ENCODE measurements around the gene GNAI1.
A peak's percentile ranks its signal among the peaks of the same experiment; 100 is the strongest.

GNAI1 gene

DNA sequence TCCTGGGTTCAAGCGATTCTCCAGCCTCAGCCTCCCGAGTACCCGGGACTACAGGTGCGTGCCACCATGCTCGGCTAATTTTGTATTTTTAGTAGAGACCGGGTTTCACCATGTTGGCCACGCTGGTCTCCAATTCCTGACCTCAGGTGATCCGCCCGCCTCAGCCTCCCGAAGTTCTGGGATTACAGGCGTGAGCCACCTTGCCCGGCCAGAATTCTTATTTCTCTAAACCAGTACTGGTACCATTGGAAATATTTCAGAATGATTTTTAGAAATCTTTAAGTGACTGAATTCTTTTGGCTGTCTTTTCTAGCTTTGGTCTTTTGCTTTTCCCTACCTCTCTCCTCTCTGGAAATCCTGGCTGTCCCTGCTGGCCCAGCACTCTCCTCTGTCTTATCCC lies 2.8 kb downstream of the GNAI1 start:
- no peak for DNase-seq
- Histone ChIP-seq H3K9me3 (no peaks in the 10 kb centered on the region), H3K27ac (peak overlapping the region in 1 of 2 donors; percentile 6), H3K4me1 (peaks cover 0 to 52% (median 21%) of the 10 kb centered on the region in 4 donors), H3K36me3 (no peaks in the 10 kb centered on the region), H3K4me3 (no peak overlapping the region), H3K27me3 (no peaks in the 10 kb centered on the region)
- TF ChIP-seq, protein P1, sequence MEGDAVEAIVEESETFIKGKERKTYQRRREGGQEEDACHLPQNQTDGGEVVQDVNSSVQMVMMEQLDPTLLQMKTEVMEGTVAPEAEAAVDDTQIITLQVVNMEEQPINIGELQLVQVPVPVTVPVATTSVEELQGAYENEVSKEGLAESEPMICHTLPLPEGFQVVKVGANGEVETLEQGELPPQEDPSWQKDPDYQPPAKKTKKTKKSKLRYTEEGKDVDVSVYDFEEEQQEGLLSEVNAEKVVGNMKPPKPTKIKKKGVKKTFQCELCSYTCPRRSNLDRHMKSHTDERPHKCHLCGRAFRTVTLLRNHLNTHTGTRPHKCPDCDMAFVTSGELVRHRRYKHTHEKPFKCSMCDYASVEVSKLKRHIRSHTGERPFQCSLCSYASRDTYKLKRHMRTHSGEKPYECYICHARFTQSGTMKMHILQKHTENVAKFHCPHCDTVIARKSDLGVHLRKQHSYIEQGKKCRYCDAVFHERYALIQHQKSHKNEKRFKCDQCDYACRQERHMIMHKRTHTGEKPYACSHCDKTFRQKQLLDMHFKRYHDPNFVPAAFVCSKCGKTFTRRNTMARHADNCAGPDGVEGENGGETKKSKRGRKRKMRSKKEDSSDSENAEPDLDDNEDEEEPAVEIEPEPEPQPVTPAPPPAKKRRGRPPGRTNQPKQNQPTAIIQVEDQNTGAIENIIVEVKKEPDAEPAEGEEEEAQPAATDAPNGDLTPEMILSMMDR (IDR thresholded peaks at IDR 0.05): no peak
- intact Hi-C loops (cut with DNase I; ENCODE audit: low total_unique reads): loop anchor here (10.0 kb wide), 1 partner anchor 247 kb away; no protein-coding TSS in a partner anchor

DNA sequence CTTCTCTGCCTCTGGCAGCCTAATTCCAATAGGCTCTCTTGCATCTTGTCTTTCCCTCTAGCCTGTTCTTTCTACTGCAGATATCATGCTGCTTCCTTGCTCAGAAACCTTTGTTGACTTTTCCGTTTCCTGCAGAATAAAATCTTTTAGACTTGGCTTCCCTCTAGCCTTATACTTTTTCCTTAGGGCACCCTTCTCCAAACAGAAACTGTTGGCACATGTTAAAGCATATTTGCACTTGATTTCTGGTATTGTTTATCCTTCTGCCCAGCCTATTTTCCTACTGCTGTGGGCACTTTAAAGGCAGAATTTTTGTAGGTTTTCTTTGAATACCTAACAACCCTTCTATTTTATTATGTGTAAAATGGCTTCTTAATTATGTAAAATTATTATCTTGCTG lies 4.6 kb downstream of the GNAI1 start:
- peak overlapping the region in 1 of 2 donors; percentile 24 for H3K27ac ChIP-seq
- H3K9me3 ChIP-seq: no peaks in the 10 kb centered on the region
- no peaks in the 10 kb centered on the region for H3K36me3 ChIP-seq
- no peaks in the 10 kb centered on the region for H3K27me3 ChIP-seq
- TF ChIP-seq, protein P1 (IDR thresholded peaks at IDR 0.05): no peak
- no peak overlapping the region for H3K4me3 ChIP-seq
- DNase-seq: no peak
- peaks cover 0 to 60% (median 19%) of the 10 kb centered on the region in 4 donors for H3K4me1 ChIP-seq
- intact Hi-C loops (cut with DNase I; ENCODE audit: low total_unique reads): loop anchor here (10.0 kb wide), 1 partner anchor 246 kb away; no protein-coding TSS in a partner anchor

DNA sequence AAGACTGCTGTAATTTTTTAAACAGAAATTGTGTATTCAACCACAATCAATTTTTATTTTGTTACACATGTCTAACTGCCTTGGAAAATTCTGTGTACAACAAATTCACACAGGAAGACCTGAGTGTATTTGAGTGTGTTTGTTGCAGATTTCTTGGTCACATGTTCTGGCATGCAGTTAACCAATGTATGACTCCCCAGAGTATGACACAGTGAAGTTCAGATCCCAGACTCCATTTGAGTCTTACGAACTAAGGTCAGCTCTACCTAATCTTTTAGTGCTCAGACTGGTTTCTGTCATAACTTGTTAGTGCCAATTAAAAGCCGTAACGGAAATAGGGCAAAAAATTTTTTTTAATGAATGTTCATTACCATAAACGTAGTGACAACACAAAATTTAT lies 5.8 kb downstream of the GNAI1 start:
- no peaks in the 10 kb centered on the region for H3K27me3 ChIP-seq
- DNase-seq: no peak

DNA sequence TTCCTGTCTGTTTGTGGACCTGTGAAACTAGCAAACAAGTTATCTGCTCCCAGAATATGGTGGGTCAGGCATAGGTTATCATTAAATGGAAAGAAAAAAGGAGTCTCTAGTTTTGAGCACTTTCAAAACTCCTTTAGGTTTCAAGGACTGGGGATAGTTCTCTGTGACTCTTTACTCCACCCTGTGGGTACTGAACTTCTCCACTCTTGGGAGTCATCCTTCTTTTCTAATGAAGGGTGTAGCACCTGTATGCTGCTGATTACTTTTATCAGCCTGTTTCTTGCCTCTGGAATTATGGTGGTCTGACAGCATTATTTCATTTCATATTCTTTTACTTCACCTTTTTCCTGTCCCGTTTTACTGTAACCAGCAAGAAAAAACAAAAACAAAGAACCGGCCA lies 6.7 kb downstream of the GNAI1 start:
- no peak for DNase-seq
- Histone ChIP-seq H3K27me3 (no peaks in the 10 kb centered on the region), H3K36me3 (no peaks in the 10 kb centered on the region), H3K27ac (no peak overlapping the region), H3K4me1 (peaks cover 0 to 81% (median 26%) of the 10 kb centered on the region in 4 donors), H3K4me3 (no peak overlapping the region), H3K9me3 (no peaks in the 10 kb centered on the region)
- intact Hi-C loops (cut with DNase I; ENCODE audit: low total_unique reads): no loop called here
- TF ChIP-seq, protein P1 (IDR thresholded peaks at IDR 0.05): no peak

More for the DNA sequence above, 5.8 kb downstream of the GNAI1 start:
- H3K27ac ChIP-seq: no peak overlapping the region
- intact Hi-C loops (cut with DNase I; ENCODE audit: low total_unique reads): no loop called here
- TF ChIP-seq, protein P1 (IDR thresholded peaks at IDR 0.05): no peak
- H3K4me3 ChIP-seq: no peak overlapping the region
- H3K36me3 ChIP-seq: no peaks in the 10 kb centered on the region
- H3K9me3 ChIP-seq: no peaks in the 10 kb centered on the region
- peaks cover 0 to 72% (median 22%) of the 10 kb centered on the region in 4 donors for H3K4me1 ChIP-seq

DNA sequence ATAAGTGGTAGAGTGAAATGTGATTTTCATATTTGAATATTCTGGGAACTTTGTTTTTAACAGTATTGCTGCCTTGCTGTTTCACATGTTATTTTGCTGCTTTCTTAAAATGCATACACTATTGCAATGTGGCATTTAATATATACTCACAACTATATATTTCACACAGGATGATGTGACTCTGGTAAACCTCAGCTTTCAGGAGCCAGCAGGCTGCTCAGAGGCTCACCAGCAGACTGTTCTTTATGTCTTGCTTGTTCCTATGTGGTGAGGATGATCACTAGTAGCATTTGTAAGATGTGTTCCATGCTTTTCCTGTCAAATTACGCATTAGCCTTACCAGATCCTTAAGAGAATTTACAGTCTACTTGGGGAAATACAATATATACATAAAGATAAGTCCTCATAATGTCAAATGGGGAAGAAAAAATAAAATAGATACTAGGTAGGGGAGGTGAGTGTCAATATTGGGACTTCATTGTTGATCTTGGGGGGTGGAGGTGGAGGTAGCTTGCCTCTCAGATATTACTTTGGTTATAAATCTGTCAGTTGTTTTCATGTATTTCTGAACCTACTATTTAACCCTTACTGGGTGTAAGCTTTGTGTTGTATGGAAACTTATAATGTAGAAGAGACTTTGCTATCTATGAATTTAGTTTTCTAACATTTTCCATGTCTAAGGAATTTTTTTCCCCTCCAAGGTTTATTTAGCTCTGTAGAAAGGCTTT lies 8.4 kb downstream of the GNAI1 start:
- TF ChIP-seq, protein P1 (IDR thresholded peaks at IDR 0.05): no peak
- Histone ChIP-seq H3K27me3 (no peaks in the 10 kb centered on the region), H3K4me3 (no peak overlapping the region), H3K36me3 (no peaks in the 10 kb centered on the region), H3K27ac (no peak overlapping the region), H3K4me1 (peaks cover 0 to 82% (median 27%) of the 10 kb centered on the region in 4 donors), H3K9me3 (no peaks in the 10 kb centered on the region)
- no peak for DNase-seq
- intact Hi-C loops (cut with DNase I; ENCODE audit: low total_unique reads): no loop called here

Measured in tibial artery (tissue), 4 donors.